ENCODE measurements around the gene KRTAP10-8.

- no peak for TF ChIP-seq CTCF (IDR thresholded peaks at IDR 0.05)
- no peak for TF ChIP-seq REST (IDR thresholded peaks at IDR 0.05; ENCODE audit: insufficient read depth in 1 of 2, low read depth in 2 of 2, low read length in 1 of 2)
- TF ChIP-seq TCF7L2 (IDR thresholded peaks at IDR 0.05; ENCODE audit: low read depth, low read length): no peak
- no peak for TF ChIP-seq POLR2AphosphoS5 (IDR thresholded peaks at IDR 0.05; ENCODE audit: low read depth, low read length)
- no peak for TF ChIP-seq SIN3A (IDR thresholded peaks at IDR 0.05; ENCODE audit: borderline replicate concordance, insufficient read depth, low read depth, low read length)
Observed at GRCh38 chr21:44615911-44616590, 4.2 kb downstream of the KRTAP10-8 start.
